Suprapubic skin (tissue), 4 donors: ENCODE measurements around the gene ATP5F1E. TPM values are rescaled to one million over a fixed set of nuclear protein-coding genes. Genes with fewer than 3 reads are reported as not detected.
A peak's percentile ranks its signal among the peaks of the same experiment; 100 is the strongest.
"Not testable (repeated sequence)": the region's sequence is repeated elsewhere in the genome, so short reads cannot be mapped to it uniquely, and the experiment has no call there.

ENCODE experiments used
- DNase-seq, 2 donors: peaks; one replicate each; pipeline ENCODE4 v3.0.0-alpha.2; 2019; ENCODE audit warnings: low spot score in 2 of 2
- H3K27ac ChIP-seq: fragments of 200-600 bp; sonication (generic); one replicate; pipeline ENCODE4 v1.5.1; 2019
- H3K27me3 ChIP-seq: fragments of 200-600 bp; sonication (generic); one replicate; pipeline ENCODE4 v1.5.1; 2019
- H3K36me3 ChIP-seq: fragments of 200-600 bp; sonication (generic); one replicate; pipeline ENCODE4 v1.5.1; 2019
- H3K4me1 ChIP-seq: fragments of 200-600 bp; sonication (generic); one replicate; pipeline ENCODE4 v1.5.1; 2019
- H3K4me3 ChIP-seq: fragments of 200-600 bp; sonication (generic); one replicate; pipeline ENCODE4 v1.5.1; 2019; ENCODE audit warnings: mild to moderate bottlenecking
- H3K9me3 ChIP-seq: fragments of 200-600 bp; sonication (generic); one replicate; pipeline ENCODE4 v1.5.1; 2019
- CTCF ChIP-seq, 2 donors: fragments of 200-600 bp in 1 of 2; fragments of 450-650 bp in 1 of 2; sonication (generic) in 1 of 2; IDR thresholded peaks; one replicate each; pipeline ENCODE4 v1.5.1; 2016 to 2019; ENCODE audit warnings: antibody characterized with exemption in 2 of 2, mild to moderate bottlenecking in 1 of 2, moderate library complexity in 1 of 2
- EP300 ChIP-seq: sonication (generic); formaldehyde crosslinking; IDR thresholded peaks from one replicate; pipeline ENCODE4 v1.6.1; 2017; ENCODE audit warnings: antibody characterized with exemption
- POLR2A ChIP-seq, 2 donors: fragments of 450-650 bp; IDR thresholded peaks; one replicate each; pipeline ENCODE4 v1.6.1; 2017; ENCODE audit warnings: antibody characterized with exemption in 2 of 2, mild to moderate bottlenecking in 2 of 2, moderate library complexity in 2 of 2
- POLR2AphosphoS5 ChIP-seq, 3 donors: sonication (generic); formaldehyde crosslinking; IDR thresholded peaks; one replicate each; pipeline ENCODE4 v1.6.1; 2017; ENCODE audit warnings: antibody characterized with exemption in 3 of 3
- WGBS: methylation state at CpG from one replicate; pipeline ENCODE4 v1.1.5; 2018; 5-methylcytosine and 5-hydroxymethylcytosine counted together
- total RNA-seq, 4 donors: library from RNA; depleted of rRNA; stranded (reverse); fragments of >200 nt; gene quantifications; one replicate each; pipeline ENCODE4 v1.1.0, GENCODE V29; 2016

The ATP5F1E gene
- total RNA-seq, 4 donors from 2014 or later: 16.1 to 26.8 (median 19.5) TPM

- no peak for DNase-seq
- Histone ChIP-seq H3K27me3 (no peaks in the 10 kb centered on the region), H3K27ac (no peak overlapping the region), H3K9me3 (no peaks in the 10 kb centered on the region), H3K4me3 (no peak overlapping the region), H3K36me3 (no peaks in the 10 kb centered on the region), H3K4me1 (peaks cover 22% of the 10 kb centered on the region)
- no peak for TF ChIP-seq POLR2AphosphoS5 (IDR thresholded peaks at IDR 0.05)
- no peak for TF ChIP-seq POLR2A (IDR thresholded peaks at IDR 0.05)
- TF ChIP-seq EP300: no peak
- no peak for TF ChIP-seq CTCF (IDR thresholded peaks at IDR 0.05)
- 92% methylated on average over 9 of the region's 17 CpGs for WGBS
These were observed 17.3 kb downstream of the ATP5F1E start for GRCh38 chr20:59014680-59015389.

- H3K9me3 ChIP-seq: no peaks in the 10 kb centered on the region
- H3K36me3 ChIP-seq: no peaks in the 10 kb centered on the region
- no peak for DNase-seq
- H3K27me3 ChIP-seq: no peaks in the 10 kb centered on the region
- WGBS: 60% methylated on average over 13 of the region's 13 CpGs
- H3K4me1 ChIP-seq: peaks cover 25% of the 10 kb centered on the region
- no peak for TF ChIP-seq EP300
- H3K4me3 ChIP-seq: no peak overlapping the region
- no peak overlapping the region for H3K27ac ChIP-seq
These were observed 18.1 kb downstream of the ATP5F1E start for GRCh38 chr20:59013959-59014608.

- WGBS: 86% methylated on average over 17 of the region's 17 CpGs
- Histone ChIP-seq H3K9me3 (no peaks in the 10 kb centered on the region), H3K27me3 (no peaks in the 10 kb centered on the region), H3K36me3 (no peaks in the 10 kb centered on the region), H3K4me1 (peaks cover 25% of the 10 kb centered on the region), H3K4me3 (no peak overlapping the region), H3K27ac (no peak overlapping the region)
- no peak for DNase-seq
- no peak for TF ChIP-seq EP300
- TF ChIP-seq POLR2A (IDR thresholded peaks at IDR 0.05): no peak
- TF ChIP-seq CTCF (IDR thresholded peaks at IDR 0.05): no peak
- TF ChIP-seq POLR2AphosphoS5 (IDR thresholded peaks at IDR 0.05): no peak
These were observed 18.8 kb downstream of the ATP5F1E start for GRCh38 chr20:59013031-59013951.

- Histone ChIP-seq H3K4me1 (peaks cover 30% of the 10 kb centered on the region), H3K27ac (peak overlapping the region; percentile 11)
- H3K4me3 ChIP-seq, H3K36me3 ChIP-seq, H3K9me3 ChIP-seq, DNase-seq, H3K27me3 ChIP-seq: not testable (repeated sequence)
- WGBS: 91% methylated on average over 3 of the region's 3 CpGs
These were observed 20.3 kb downstream of the ATP5F1E start for GRCh38 chr20:59011874-59012157.

GRCh38 chr20:59010995-59011873 is 20.9 kb downstream of the ATP5F1E start:
- Histone ChIP-seq H3K9me3 (no peaks in the 10 kb centered on the region), H3K4me3 (peak overlapping the region; percentile 1), H3K4me1 (peaks cover 34% of the 10 kb centered on the region), H3K27me3 (no peaks in the 10 kb centered on the region), H3K36me3 (no peaks in the 10 kb centered on the region), H3K27ac (peak overlapping the region; percentile 16)
- 34% methylated on average over 17 of the region's 17 CpGs for WGBS
- DNase-seq: no peak
- peak in 1 of 3 donors; percentile 16 for TF ChIP-seq POLR2AphosphoS5 (IDR thresholded peaks at IDR 0.05)
- TF ChIP-seq EP300: no peak

- H3K9me3 ChIP-seq: no peaks in the 10 kb centered on the region
- peaks cover 42% of the 10 kb centered on the region for H3K4me1 ChIP-seq
- H3K27ac ChIP-seq: peak overlapping the region; percentile 16
- no peak for TF ChIP-seq POLR2AphosphoS5 (IDR thresholded peaks at IDR 0.05)
- TF ChIP-seq POLR2A (IDR thresholded peaks at IDR 0.05): no peak
- no peak for TF ChIP-seq EP300
- TF ChIP-seq CTCF (IDR thresholded peaks at IDR 0.05): no peak
- H3K4me3 ChIP-seq: no peak overlapping the region
- no peaks in the 10 kb centered on the region for H3K36me3 ChIP-seq
- no peak for DNase-seq
- H3K27me3 ChIP-seq: no peaks in the 10 kb centered on the region
- 43% methylated on average over 8 of the region's 8 CpGs for WGBS
These were observed 21.7 kb downstream of the ATP5F1E start for GRCh38 chr20:59010321-59010994.
